HEK293 (cell line): ENCODE data around the gene OPALIN.

Source experiments
- CTCF ChIA-PET: fragments of 350-600 bp; formaldehyde crosslinking; extraction: SDS; loops from one replicate; lab custom pipeline; 2021; ENCODE audit warnings: antibody characterized with exemption; lab: Yijun Ruan, JAX
- POLR2A ChIA-PET: fragments of 300-600 bp; formaldehyde crosslinking; extraction: SDS; loops from one replicate; lab custom pipeline; 2020; ENCODE audit warnings: antibody characterized with exemption, inconsistent platforms; lab: Yijun Ruan, JAX
- H3K27ac ChIP-seq: fragments of 200-500 bp; sonication (Bioruptor generic); 2 replicates; pipeline ENCODE4 v1.5.1; 2014; ENCODE audit warnings: low read depth, low read length, control low read depth, inconsistent platforms; ENCODE audit errors: extremely low read depth
- H3K36me3 ChIP-seq, 2 experiments: fragments of 200-500 bp in 1 of 2; sonication (Bioruptor generic) in 1 of 2; 1 replicate in 1 of 2; 2 replicates in 1 of 2; pipeline ENCODE4 v1.5.1; 2014 to 2017; ENCODE audit warnings: inconsistent platforms in 2 of 2, low read length in 2 of 2; ENCODE audit not compliant: control insufficient read depth in 2 of 2, insufficient read depth in 1 of 2
- H3K4me1 ChIP-seq: fragments of 200-500 bp; sonication (Bioruptor generic); 2 replicates; pipeline ENCODE4 v1.5.1; 2014; ENCODE audit warnings: mild to moderate bottlenecking, low read length, inconsistent platforms; ENCODE audit not compliant: control insufficient read depth, insufficient read depth
- H3K4me3 ChIP-seq: 2 replicates; pipeline ENCODE4 v1.5.1; 2011; ENCODE audit warnings: low read depth, mild to moderate bottlenecking, control low read depth, low read length, moderate library complexity
- H3K9me3 ChIP-seq: fragments of 200-500 bp; sonication (Bioruptor generic); 2 replicates; pipeline ENCODE4 v1.5.1; 2014; ENCODE audit warnings: low read depth, low read length, inconsistent platforms; ENCODE audit not compliant: control insufficient read depth, insufficient read depth
- KLF1 ChIP-seq: fragments of 450-650 bp; formaldehyde crosslinking; IDR thresholded peaks from 2 replicates; pipeline ENCODE4 v1.5.1; 2016; ENCODE audit warnings: missing biosample characterization, missing genetic modification characterization
- KLF9 ChIP-seq: fragments of 450-650 bp; formaldehyde crosslinking; IDR thresholded peaks from 2 replicates; pipeline ENCODE4 v1.5.1; 2016; ENCODE audit warnings: missing biosample characterization, missing genetic modification characterization, low read depth
- ZBTB10 ChIP-seq: fragments of 450-650 bp; formaldehyde crosslinking; IDR thresholded peaks from 2 replicates; pipeline ENCODE4 v1.5.1; 2016; ENCODE audit warnings: missing biosample characterization, missing genetic modification characterization
- ZNF174 ChIP-seq: fragments of 450-650 bp; formaldehyde crosslinking; IDR thresholded peaks from 2 replicates; pipeline ENCODE4 v1.5.0; 2017; ENCODE audit warnings: missing biosample characterization, mild to moderate bottlenecking, missing genetic modification characterization
- ZNF175 ChIP-seq: fragments of 450-650 bp; formaldehyde crosslinking; IDR thresholded peaks from 2 replicates; pipeline ENCODE4 v1.5.1; 2016; ENCODE audit warnings: missing biosample characterization, missing genetic modification characterization
- ZNF18 ChIP-seq: fragments of 450-650 bp; formaldehyde crosslinking; IDR thresholded peaks from 2 replicates; pipeline ENCODE4 v1.5.1; 2016; ENCODE audit warnings: missing biosample characterization, missing genetic modification characterization
- ZNF404 ChIP-seq: fragments of 450-650 bp; formaldehyde crosslinking; IDR thresholded peaks from 2 replicates; pipeline ENCODE4 v1.5.1; 2017; ENCODE audit warnings: missing biosample characterization, missing genetic modification characterization
- ZNF423 ChIP-seq: fragments of 450-650 bp; formaldehyde crosslinking; IDR thresholded peaks from 2 replicates; pipeline ENCODE4 v1.5.1; 2016; ENCODE audit warnings: missing biosample characterization, missing genetic modification characterization
- ZNF548 ChIP-seq: fragments of 450-650 bp; formaldehyde crosslinking; IDR thresholded peaks from 2 replicates; pipeline ENCODE4 v1.5.1; 2016; ENCODE audit warnings: missing biosample characterization, missing genetic modification characterization
- ZNF558 ChIP-seq: fragments of 450-650 bp; formaldehyde crosslinking; IDR thresholded peaks from 2 replicates; pipeline ENCODE4 v1.5.1; 2016; ENCODE audit warnings: missing biosample characterization, missing genetic modification characterization
- ZNF621 ChIP-seq: fragments of 450-650 bp; formaldehyde crosslinking; IDR thresholded peaks from 2 replicates; pipeline ENCODE4 v1.5.1; 2017; ENCODE audit warnings: missing biosample characterization, missing genetic modification characterization
- TF ChIP-seq, protein P1 (sequence below): fragments of 450-650 bp; formaldehyde crosslinking; IDR thresholded peaks from 2 replicates; pipeline ENCODE4 v1.5.1; 2016; ENCODE audit warnings: missing biosample characterization, missing genetic modification characterization
- TF ChIP-seq, protein P2 (sequence below): fragments of 450-650 bp; formaldehyde crosslinking; IDR thresholded peaks from 2 replicates; pipeline ENCODE4 v1.5.1; 2016; ENCODE audit warnings: missing biosample characterization, missing genetic modification characterization, borderline replicate concordance

The OPALIN gene

DNA sequence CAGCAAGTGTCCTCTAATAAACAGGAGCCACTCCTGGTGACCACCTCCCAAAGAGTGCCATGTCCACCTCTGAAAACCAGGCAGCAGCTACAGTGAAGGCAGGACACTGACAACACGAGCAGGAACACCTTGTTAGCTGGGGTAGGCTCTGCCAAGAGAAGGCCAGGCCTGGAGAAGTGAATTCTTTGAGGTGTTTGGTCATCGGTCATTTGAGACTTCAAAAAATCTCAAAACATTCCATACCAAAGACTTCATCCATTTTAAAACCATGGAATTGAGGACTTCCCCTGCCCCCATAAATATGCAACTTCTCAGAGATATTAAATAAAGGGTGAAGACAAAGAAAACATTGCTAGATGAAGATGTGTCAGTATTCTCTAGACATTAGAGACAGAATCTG lies 28.4 kb upstream of the OPALIN start (continued):
- TF ChIP-seq ZBTB10 (tag by site-specific recombination) (no peak), ZNF18 (tag by site-specific recombination) (no peak), ZNF558 (tag by site-specific recombination) (no peak)

GRCh38 chr10:96384506-96384905 lies 25.7 kb upstream of the OPALIN start:
- TF ChIP-seq ZNF423 (tag by site-specific recombination) (no peak), ZNF404 (tag by site-specific recombination) (no peak)
- ChIA-PET POLR2A (no interaction called here), CTCF (interaction anchor here (0.7 to 1.3 kb wide), 4 partner anchors 12 to 127 kb away, joined by 3 to 4 read pairs (median 4); no protein-coding TSS in a partner anchor)

GRCh38 chr10:96380821-96381220 lies 22.0 kb upstream of the OPALIN start:
- H3K36me3 ChIP-seq: no peaks in the 10 kb centered on the region
- no peaks in the 10 kb centered on the region for H3K9me3 ChIP-seq
- H3K4me3 ChIP-seq: no peak overlapping the region
- no peak overlapping the region for H3K27ac ChIP-seq
- POLR2A ChIA-PET: interaction anchor here (0.7 kb wide), 2 partner anchors 12 to 17 kb away, joined by 3 read pairs; no protein-coding TSS in a partner anchor
- H3K4me1 ChIP-seq: no peaks in the 10 kb centered on the region
- TF ChIP-seq, protein P1, sequence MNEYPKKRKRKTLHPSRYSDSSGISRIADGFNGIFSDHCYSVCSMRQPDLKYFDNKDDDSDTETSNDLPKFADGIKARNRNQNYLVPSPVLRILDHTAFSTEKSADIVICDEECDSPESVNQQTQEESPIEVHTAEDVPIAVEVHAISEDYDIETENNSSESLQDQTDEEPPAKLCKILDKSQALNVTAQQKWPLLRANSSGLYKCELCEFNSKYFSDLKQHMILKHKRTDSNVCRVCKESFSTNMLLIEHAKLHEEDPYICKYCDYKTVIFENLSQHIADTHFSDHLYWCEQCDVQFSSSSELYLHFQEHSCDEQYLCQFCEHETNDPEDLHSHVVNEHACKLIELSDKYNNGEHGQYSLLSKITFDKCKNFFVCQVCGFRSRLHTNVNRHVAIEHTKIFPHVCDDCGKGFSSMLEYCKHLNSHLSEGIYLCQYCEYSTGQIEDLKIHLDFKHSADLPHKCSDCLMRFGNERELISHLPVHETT (tag by site-specific recombination): no peak
- TF ChIP-seq ZNF175 (no peak), ZNF548 (tag by site-specific recombination) (no peak), KLF9 (tag by site-specific recombination) (no peak), ZNF174 (no peak), ZNF423 (tag by site-specific recombination) (no peak), KLF1 (tag by site-specific recombination) (no peak), ZNF621 (tag by site-specific recombination) (no peak)
- TF ChIP-seq, protein P2, sequence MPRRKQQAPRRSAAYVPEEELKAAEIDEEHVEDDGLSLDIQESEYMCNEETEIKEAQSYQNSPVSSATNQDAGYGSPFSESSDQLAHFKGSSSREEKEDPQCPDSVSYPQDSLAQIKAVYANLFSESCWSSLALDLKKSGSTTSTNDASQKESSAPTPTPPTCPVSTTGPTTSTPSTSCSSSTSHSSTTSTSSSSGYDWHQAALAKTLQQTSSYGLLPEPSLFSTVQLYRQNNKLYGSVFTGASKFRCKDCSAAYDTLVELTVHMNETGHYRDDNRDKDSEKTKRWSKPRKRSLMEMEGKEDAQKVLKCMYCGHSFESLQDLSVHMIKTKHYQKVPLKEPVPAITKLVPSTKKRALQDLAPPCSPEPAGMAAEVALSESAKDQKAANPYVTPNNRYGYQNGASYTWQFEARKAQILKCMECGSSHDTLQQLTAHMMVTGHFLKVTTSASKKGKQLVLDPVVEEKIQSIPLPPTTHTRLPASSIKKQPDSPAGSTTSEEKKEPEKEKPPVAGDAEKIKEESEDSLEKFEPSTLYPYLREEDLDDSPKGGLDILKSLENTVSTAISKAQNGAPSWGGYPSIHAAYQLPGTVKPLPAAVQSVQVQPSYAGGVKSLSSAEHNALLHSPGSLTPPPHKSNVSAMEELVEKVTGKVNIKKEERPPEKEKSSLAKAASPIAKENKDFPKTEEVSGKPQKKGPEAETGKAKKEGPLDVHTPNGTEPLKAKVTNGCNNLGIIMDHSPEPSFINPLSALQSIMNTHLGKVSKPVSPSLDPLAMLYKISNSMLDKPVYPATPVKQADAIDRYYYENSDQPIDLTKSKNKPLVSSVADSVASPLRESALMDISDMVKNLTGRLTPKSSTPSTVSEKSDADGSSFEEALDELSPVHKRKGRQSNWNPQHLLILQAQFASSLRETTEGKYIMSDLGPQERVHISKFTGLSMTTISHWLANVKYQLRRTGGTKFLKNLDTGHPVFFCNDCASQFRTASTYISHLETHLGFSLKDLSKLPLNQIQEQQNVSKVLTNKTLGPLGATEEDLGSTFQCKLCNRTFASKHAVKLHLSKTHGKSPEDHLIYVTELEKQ (tag by site-specific recombination): no peak
- CTCF ChIA-PET: interaction anchor here (0.7 kb wide), 1 partner anchor 31 kb away, joined by 3 read pairs; no protein-coding TSS in a partner anchor

More at GRCh38 chr10:96384506-96384905, 25.7 kb upstream of the OPALIN start:
- H3K4me3 ChIP-seq: no peak overlapping the region
- H3K4me1 ChIP-seq: no peaks in the 10 kb centered on the region
- no peak overlapping the region for H3K27ac ChIP-seq
- no peaks in the 10 kb centered on the region for H3K36me3 ChIP-seq
- no peaks in the 10 kb centered on the region for H3K9me3 ChIP-seq
